VCaP (cell line): Measurements from ENCODE around the gene FOXA1.

Experiments used
- H3K27ac ChIP-seq: fragments of 450-650 bp; 2 replicates; pipeline ENCODE4 v1.5.1; 2017
- CTCF ChIP-seq: fragments of 450-650 bp; conservative IDR thresholded peaks from 2 replicates; pipeline ENCODE4 v1.5.1; 2017; ENCODE audit warnings: mild to moderate bottlenecking, moderate library complexity

Gene FOXA1

GRCh38 chr14:37590428-37591139 lies 4.5 kb downstream of the FOXA1 start:
- TF ChIP-seq CTCF = no peak
- H3K27ac ChIP-seq = peak overlapping the region; percentile 100

GRCh38 chr14:37589715-37590427 lies 5.2 kb downstream of the FOXA1 start:
- no peak for TF ChIP-seq CTCF
- peak overlapping the region; percentile 100 for H3K27ac ChIP-seq

GRCh38 chr14:37588956-37589714 lies 5.9 kb downstream of the FOXA1 start:
- no peak for TF ChIP-seq CTCF
- H3K27ac ChIP-seq = peak overlapping the region; percentile 100

- H3K27ac ChIP-seq = peak overlapping the region; percentile 100
- no peak for TF ChIP-seq CTCF
Measured at GRCh38 chr14:37588667-37588955, 6.4 kb downstream of the FOXA1 start.

- no peak for TF ChIP-seq CTCF
- H3K27ac ChIP-seq = peak overlapping the region; percentile 100
Measured at GRCh38 chr14:37587881-37588666, 7.0 kb downstream of the FOXA1 start.

- TF ChIP-seq CTCF = no peak
- H3K27ac ChIP-seq = peak overlapping the region; percentile 100
Measured at GRCh38 chr14:37587131-37587803, 7.8 kb downstream of the FOXA1 start.
